Aorta (tissue), 5 donors: ENCODE measurements around the gene REC114. TPM values are rescaled to one million over a fixed set of nuclear protein-coding genes. Genes with fewer than 3 reads are reported as not detected.
"Not testable (repeated sequence)": the region's sequence is repeated elsewhere in the genome, so short reads cannot be mapped to it uniquely, and the experiment has no call there.

Experiments used
- ATAC-seq: fragments of 200-7000 bp; cut with Tn5 transposase; one replicate; pipeline ENCODE4 v1.9.1; 2022; ENCODE audit warnings: moderate library complexity; ENCODE audit not compliant: low FRiP score
- DNase-seq, 2 donors: peaks; one replicate each; pipeline ENCODE4 v3.0.0-alpha.2; 2020
- H3K27ac ChIP-seq, 2 donors: one replicate each; pipeline ENCODE4 v1.5.1; 2013; ENCODE audit warnings: low read length in 2 of 2, mild to moderate bottlenecking in 2 of 2, moderate library complexity in 2 of 2, control low read depth in 1 of 2, inconsistent platforms in 1 of 2, low read depth in 1 of 2
- H3K27me3 ChIP-seq, 2 donors: one replicate each; pipeline ENCODE4 v1.6.1; 2013; ENCODE audit warnings: control low read depth in 1 of 2, low read length in 1 of 2, mild to moderate bottlenecking in 1 of 2, moderate library complexity in 1 of 2; ENCODE audit not compliant: insufficient read depth in 2 of 2, control insufficient read depth in 1 of 2
- H3K36me3 ChIP-seq, 2 donors: one replicate each; pipeline ENCODE4 v1.6.1; 2013; ENCODE audit warnings: control low read depth in 1 of 2, low read length in 1 of 2, mild to moderate bottlenecking in 1 of 2; ENCODE audit not compliant: insufficient read depth in 2 of 2, control insufficient read depth in 1 of 2
- H3K4me1 ChIP-seq, 2 donors: one replicate each; pipeline ENCODE4 v1.6.1; 2013; ENCODE audit warnings: low read length in 2 of 2, control low read depth in 1 of 2, mild to moderate bottlenecking in 1 of 2, moderate library complexity in 1 of 2; ENCODE audit not compliant: insufficient read depth in 2 of 2, control insufficient read depth in 1 of 2
- H3K4me3 ChIP-seq, 2 donors: one replicate each; pipeline ENCODE4 v1.5.1; 2013; ENCODE audit warnings: low read length in 2 of 2, control low read depth in 1 of 2, mild to moderate bottlenecking in 1 of 2
- H3K9me3 ChIP-seq: one replicate; pipeline ENCODE4 v1.6.1; 2013; ENCODE audit warnings: mild to moderate bottlenecking, low read length; ENCODE audit not compliant: control insufficient read depth
- WGBS, 2 donors: extraction: QIAGEN DNeasy Blood & Tissue Kit; methylation state at CpG; one replicate each; pipeline ENCODE4 v1.1.7; 2013; 5-methylcytosine and 5-hydroxymethylcytosine counted together
- intact Hi-C, 2 donors: fragments of 100-400 bp; cut with DNase I; formaldehyde crosslinking; loops; one replicate each; pipeline versions ENCODE4 v1.14.2 to v1.15.0; 2022
- polyA plus RNA-seq, 2 donors: library from polyadenylated mRNA; stranded (reverse); fragments of 200-250 nt; gene quantifications; one replicate each; pipeline ENCODE4 v1.2.3, GENCODE V29; 2013
- total RNA-seq, 2 donors: library from RNA; stranded (reverse); fragmentation: NEBNext Ultra II Directional; extraction: Animal tissue kit (Norgen Biotek cat#: 25700); gene quantifications; one replicate each; pipeline ENCODE4 v1.2.1, GENCODE V29; 2021
- donor health status: healthy with polysubstance abuse.
- donor health status: Bipolar disorder and iron deficiency.
- donor health status: DM: no; HTN: no; CAD: no.
- donor health status: DM: no; HTN: no; CAD: no.
- donor health status: DM: yes; HTN: yes; CAD: no.

REC114 gene
- total and polyA plus RNA-seq, 4 donors = not detected

- no peaks in the 10 kb centered on the region for H3K27me3 ChIP-seq
- ATAC-seq (no peak), DNase-seq (no peak)
- no peaks in the 10 kb centered on the region for H3K4me1 ChIP-seq
- 63 to 64% methylated on average over 7 of the region's 7 CpGs for WGBS, 2 donors
- H3K9me3 ChIP-seq = no peaks in the 10 kb centered on the region
- intact Hi-C loops = no loop called here
- H3K4me3 ChIP-seq = no peak overlapping the region
- peaks cover 17 to 24% of the 10 kb centered on the region in 2 donors for H3K36me3 ChIP-seq
- H3K27ac ChIP-seq = no peak overlapping the region
Observed at GRCh38 chr15:73570355-73571032, 127.5 kb downstream of the REC114 start.

- ATAC-seq (no peak), DNase-seq (no peak)
- 59 to 66% methylated on average over 5 of the region's 5 CpGs for WGBS, 2 donors
- Histone ChIP-seq H3K4me1 (no peaks in the 10 kb centered on the region), H3K9me3 (no peaks in the 10 kb centered on the region), H3K36me3 (peaks cover 14 to 26% of the 10 kb centered on the region in 2 donors), H3K27me3 (no peaks in the 10 kb centered on the region), H3K27ac (no peak overlapping the region), H3K4me3 (no peak overlapping the region)
- intact Hi-C loops = no loop called here
Observed at GRCh38 chr15:73571346-73571745, 128.4 kb downstream of the REC114 start.

- no peaks in the 10 kb centered on the region for H3K9me3 ChIP-seq
- H3K27ac ChIP-seq = no peak overlapping the region
- H3K4me3 ChIP-seq = no peak overlapping the region
- DNase-seq = no peak
- ATAC-seq = no peak
- peaks cover 14 to 26% of the 10 kb centered on the region in 2 donors for H3K36me3 ChIP-seq
- WGBS, 2 donors = 62 to 68% methylated on average over 5 of the region's 5 CpGs
- no peaks in the 10 kb centered on the region for H3K4me1 ChIP-seq
- intact Hi-C loops = no loop called here
- H3K27me3 ChIP-seq = no peaks in the 10 kb centered on the region
Observed at GRCh38 chr15:73572296-73572695, 129.3 kb downstream of the REC114 start.

GRCh38 chr15:73573037-73573436 lies 130.1 kb downstream of the REC114 start:
- Histone ChIP-seq H3K4me3 (no peak overlapping the region), H3K27me3 (no peaks in the 10 kb centered on the region), H3K9me3 (no peaks in the 10 kb centered on the region), H3K36me3 (peaks cover 14 to 23% of the 10 kb centered on the region in 2 donors), H3K4me1 (no peaks in the 10 kb centered on the region), H3K27ac (no peak overlapping the region)
- ATAC-seq = no peak
- intact Hi-C loops = no loop called here
- WGBS, 2 donors = 75 to 78% methylated on average over 1 of the region's 1 CpG
- DNase-seq = no peak

- no peaks in the 10 kb centered on the region for H3K27me3 ChIP-seq
- H3K27ac ChIP-seq = no peak overlapping the region
- H3K4me3 ChIP-seq = no peak overlapping the region
- peaks cover 14 to 20% of the 10 kb centered on the region in 2 donors for H3K36me3 ChIP-seq
- ATAC-seq (peak; percentile 46), DNase-seq (no peak)
- no peaks in the 10 kb centered on the region for H3K9me3 ChIP-seq
- H3K4me1 ChIP-seq = no peaks in the 10 kb centered on the region
- 69 to 76% methylated on average over 9 of the region's 9 CpGs for WGBS, 2 donors
- intact Hi-C loops = no loop called here
Observed at GRCh38 chr15:73573572-73573971, 130.6 kb downstream of the REC114 start.

GRCh38 chr15:73575636-73576247 lies 132.8 kb downstream of the REC114 start:
- Histone ChIP-seq H3K36me3 (peaks cover 7% of the 10 kb centered on the region in 2 donors), H3K4me1 (no peaks in the 10 kb centered on the region), H3K27ac (no peak overlapping the region), H3K27me3 (no peaks in the 10 kb centered on the region), H3K9me3 (no peaks in the 10 kb centered on the region), H3K4me3 (no peak overlapping the region)
- DNase-seq = no peak
- intact Hi-C loops = no loop called here
- WGBS, 2 donors = 54 to 61% methylated on average over 3 of the region's 3 CpGs
- no peak for ATAC-seq

- H3K4me3 ChIP-seq, DNase-seq, H3K9me3 ChIP-seq, H3K36me3 ChIP-seq, ATAC-seq, H3K4me1 ChIP-seq, H3K27me3 ChIP-seq, intact Hi-C loops, H3K27ac ChIP-seq: not testable (repeated sequence)
Observed at GRCh38 chr15:73577593-73577992, 134.6 kb downstream of the REC114 start.

- no peak overlapping the region for H3K27ac ChIP-seq
- WGBS, 2 donors = 86 to 88% methylated on average over 2 of the region's 2 CpGs
- H3K36me3 ChIP-seq = peaks cover 9 to 10% of the 10 kb centered on the region in 2 donors
- no peaks in the 10 kb centered on the region for H3K4me1 ChIP-seq
- H3K9me3 ChIP-seq = no peaks in the 10 kb centered on the region
- intact Hi-C loops = no loop called here
- no peaks in the 10 kb centered on the region for H3K27me3 ChIP-seq
- DNase-seq = no peak
- no peak for ATAC-seq
- no peak overlapping the region for H3K4me3 ChIP-seq
Observed at GRCh38 chr15:73578026-73578425, 135.1 kb downstream of the REC114 start.

- Histone ChIP-seq H3K36me3 (peaks cover 20% of the 10 kb centered on the region in 2 donors), H3K27ac (no peak overlapping the region), H3K27me3 (no peaks in the 10 kb centered on the region), H3K9me3 (no peaks in the 10 kb centered on the region), H3K4me1 (no peaks in the 10 kb centered on the region), H3K4me3 (no peak overlapping the region)
- 84 to 91% methylated on average over 6 of the region's 6 CpGs for WGBS, 2 donors
- intact Hi-C loops = no loop called here
- ATAC-seq = no peak
- no peak for DNase-seq
Observed at GRCh38 chr15:73582851-73583379, 140.0 kb downstream of the REC114 start.
